Measurements from ENCODE around the gene ADAM19.

DNA sequence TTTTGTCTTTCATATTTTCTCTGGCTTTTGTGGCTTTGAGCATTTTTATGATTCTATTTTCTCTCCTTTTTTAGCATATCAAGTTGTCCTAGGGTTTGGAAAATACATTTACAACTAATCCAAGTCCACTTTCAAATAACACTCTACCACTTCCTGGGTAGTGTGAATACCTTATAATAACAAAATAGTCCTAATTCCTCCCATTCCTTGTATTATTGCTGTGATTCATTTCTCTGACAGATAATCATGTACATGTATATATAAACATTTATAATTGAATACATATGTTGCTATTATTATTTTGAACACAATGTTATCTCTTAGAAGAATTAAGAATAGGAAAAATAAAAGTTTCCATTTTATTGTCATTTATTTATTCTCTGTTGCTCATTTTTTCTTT lies 14.9 kb upstream of the ADAM19 start:
- no peak for TF ChIP-seq POLR2A (IDR thresholded peaks at IDR 0.05; ENCODE audit: low read depth, low read length)
- no peak for TF ChIP-seq POLR2AphosphoS5 (IDR thresholded peaks at IDR 0.05; ENCODE audit: low read depth, low read length)
- no peak for TF ChIP-seq TAF1 (IDR thresholded peaks at IDR 0.05; ENCODE audit: borderline replicate concordance, low read depth, low read length)

Data from GM12892 (cell line).